GM18502 (cell line): Measurements from ENCODE around the gene ARHGEF9.
"Not testable (repeated sequence)": the region's sequence is repeated elsewhere in the genome, so short reads cannot be mapped to it uniquely, and the experiment has no call there.

ENCODE experiments used
- ATAC-seq: cut with Tn5 transposase; IDR thresholded peaks from one replicate; pipeline ENCODE4 v1.9.1; 2021; ENCODE audit warnings: mild to moderate bottlenecking; ENCODE audit not compliant: unreplicated experiment, poor library complexity

ARHGEF9 gene

GRCh38 chrX:63664741-63665140, 120.3 kb downstream of the ARHGEF9 start:
- no peak for ATAC-seq

GRCh38 chrX:63664083-63664482, 120.9 kb downstream of the ARHGEF9 start:
- no peak for ATAC-seq

GRCh38 chrX:63661676-63662075, 123.3 kb downstream of the ARHGEF9 start:
- no peak for ATAC-seq

- ATAC-seq, result no peak
These were observed 126.1 kb downstream of the ARHGEF9 start for GRCh38 chrX:63658920-63659319.

- ATAC-seq, result no peak
These were observed 127.2 kb downstream of the ARHGEF9 start for GRCh38 chrX:63657821-63658220.

GRCh38 chrX:63656871-63657580, 128.0 kb downstream of the ARHGEF9 start:
- ATAC-seq, result no peak

GRCh38 chrX:63652086-63652765, 132.8 kb downstream of the ARHGEF9 start:
- ATAC-seq, result no peak

- ATAC-seq, result not testable (repeated sequence)
These were observed 139.3 kb downstream of the ARHGEF9 start for GRCh38 chrX:63645748-63646147.

GRCh38 chrX:63635750-63636149, 149.3 kb downstream of the ARHGEF9 start:
- no peak for ATAC-seq

- no peak for ATAC-seq
These were observed 171.4 kb downstream of the ARHGEF9 start for GRCh38 chrX:63613531-63614028.

GRCh38 chrX:63585936-63586335, 199.1 kb downstream of the ARHGEF9 start:
- ATAC-seq, result no peak
